ENCODE results near the gene LRRC45. TPM values are rescaled to one million over a fixed set of nuclear protein-coding genes. Genes with fewer than 3 reads are reported as not detected.

LRRC45 gene
- total RNA-seq, 2 experiments from 2014 or later, result 54.5 to 68.4 TPM

- H3K27me3 Mint-ChIP-seq, result no peaks in the 10 kb centered on the region
- CTCF ChIA-PET, result interaction anchor here (0.9 to 1.0 kb wide), 2 partner anchors 8 to 36 kb away, joined by 3 to 4 read pairs; no protein-coding TSS in a partner anchor
- POLR2A ChIA-PET, result no interaction called here
- H3K4me3 Mint-ChIP-seq, result no peak overlapping the region
- DNase-seq, result no peak
- peaks cover 35% of the 10 kb centered on the region for H3K4me1 Mint-ChIP-seq
- H3K36me3 Mint-ChIP-seq (ENCODE audit: low read depth), result peaks cover 27% of the 10 kb centered on the region
- H3K27ac Mint-ChIP-seq, result peak overlapping the region; percentile 2
- H3K9me3 Mint-ChIP-seq, result no peaks in the 10 kb centered on the region
These were observed 38.2 kb upstream of the LRRC45 start for GRCh38 chr17:81984773-81985410.

GRCh38 chr17:81986606-81987005 is 36.5 kb upstream of the LRRC45 start:
- Mint-ChIP-seq H3K4me1 (peaks cover 23% of the 10 kb centered on the region), H3K4me3 (no peak overlapping the region), H3K9me3 (no peaks in the 10 kb centered on the region), H3K36me3 (ENCODE audit: low read depth) (peaks cover 19% of the 10 kb centered on the region), H3K27ac (no peak overlapping the region), H3K27me3 (no peaks in the 10 kb centered on the region)
- CTCF ChIA-PET, result interaction anchor here (1.1 kb wide), 1 partner anchor 27 kb away, joined by 4 read pairs; no protein-coding TSS in a partner anchor
- POLR2A ChIA-PET, result no interaction called here
- DNase-seq, result no peak

GRCh38 chr17:81987161-81987770 is 35.8 kb upstream of the LRRC45 start:
- no peak overlapping the region for H3K4me3 Mint-ChIP-seq
- H3K27me3 Mint-ChIP-seq, result no peaks in the 10 kb centered on the region
- no peak for DNase-seq
- POLR2A ChIA-PET, result no interaction called here
- peaks cover 19% of the 10 kb centered on the region for H3K36me3 Mint-ChIP-seq (ENCODE audit: low read depth)
- H3K27ac Mint-ChIP-seq, result no peak overlapping the region
- H3K4me1 Mint-ChIP-seq, result peaks cover 19% of the 10 kb centered on the region
- no peaks in the 10 kb centered on the region for H3K9me3 Mint-ChIP-seq
- CTCF ChIA-PET, result no interaction called here

GRCh38 chr17:81990836-81991683 is 32.0 kb upstream of the LRRC45 start:
- Mint-ChIP-seq H3K4me3 (no peak overlapping the region), H3K4me1 (peaks cover 4% of the 10 kb centered on the region), H3K9me3 (no peaks in the 10 kb centered on the region), H3K27me3 (no peaks in the 10 kb centered on the region), H3K36me3 (ENCODE audit: low read depth) (peaks cover 6% of the 10 kb centered on the region), H3K27ac (no peak overlapping the region)
- ChIA-PET POLR2A (no interaction called here), CTCF (interaction anchor here (0.9 to 1.7 kb wide), 2 partner anchors 13 to 31 kb away, joined by 3 read pairs; no protein-coding TSS in a partner anchor)
- no peak for DNase-seq

GRCh38 chr17:81991684-81992305 is 31.3 kb upstream of the LRRC45 start:
- no peak overlapping the region for H3K4me3 Mint-ChIP-seq
- POLR2A ChIA-PET, result no interaction called here
- DNase-seq, result no peak
- H3K4me1 Mint-ChIP-seq, result peaks cover 4% of the 10 kb centered on the region
- no peaks in the 10 kb centered on the region for H3K9me3 Mint-ChIP-seq
- H3K27ac Mint-ChIP-seq, result no peak overlapping the region
- H3K27me3 Mint-ChIP-seq, result no peaks in the 10 kb centered on the region
- H3K36me3 Mint-ChIP-seq (ENCODE audit: low read depth), result peaks cover 1% of the 10 kb centered on the region
- CTCF ChIA-PET, result no interaction called here

- H3K4me3 Mint-ChIP-seq, result no peak overlapping the region
- CTCF ChIA-PET, result interaction anchor here (0.5 kb wide), 1 partner anchor 438 kb away, joined by 3 read pairs; no protein-coding TSS in a partner anchor
- H3K27ac Mint-ChIP-seq, result no peak overlapping the region
- H3K27me3 Mint-ChIP-seq, result no peaks in the 10 kb centered on the region
- POLR2A ChIA-PET, result no interaction called here
- no peak for DNase-seq
- peaks cover 1% of the 10 kb centered on the region for H3K36me3 Mint-ChIP-seq (ENCODE audit: low read depth)
- no peaks in the 10 kb centered on the region for H3K9me3 Mint-ChIP-seq
- peaks cover 2% of the 10 kb centered on the region for H3K4me1 Mint-ChIP-seq
These were observed 30.6 kb upstream of the LRRC45 start for GRCh38 chr17:81992306-81993102.

GRCh38 chr17:81993729-81994592 is 29.1 kb upstream of the LRRC45 start:
- CTCF ChIA-PET, result interaction anchor here (1.1 kb wide), 1 partner anchor 232 kb away, joined by 5 read pairs; no protein-coding TSS in a partner anchor
- DNase-seq, result no peak
- H3K4me1 Mint-ChIP-seq, result peaks cover 2% of the 10 kb centered on the region
- no peak overlapping the region for H3K4me3 Mint-ChIP-seq
- H3K9me3 Mint-ChIP-seq, result no peaks in the 10 kb centered on the region
- POLR2A ChIA-PET, result no interaction called here
- H3K27me3 Mint-ChIP-seq, result no peaks in the 10 kb centered on the region
- H3K27ac Mint-ChIP-seq, result no peak overlapping the region
- no peaks in the 10 kb centered on the region for H3K36me3 Mint-ChIP-seq (ENCODE audit: low read depth)

GRCh38 chr17:81994593-81995462 is 28.3 kb upstream of the LRRC45 start:
- no peaks in the 10 kb centered on the region for H3K36me3 Mint-ChIP-seq (ENCODE audit: low read depth)
- peaks cover 2% of the 10 kb centered on the region for H3K4me1 Mint-ChIP-seq
- DNase-seq, result no peak
- no peak overlapping the region for H3K4me3 Mint-ChIP-seq
- CTCF ChIA-PET, result interaction anchor here (1.1 kb wide), 1 partner anchor 231 kb away, joined by 5 read pairs; no protein-coding TSS in a partner anchor
- no peaks in the 10 kb centered on the region for H3K9me3 Mint-ChIP-seq
- POLR2A ChIA-PET, result no interaction called here
- H3K27ac Mint-ChIP-seq, result no peak overlapping the region
- no peaks in the 10 kb centered on the region for H3K27me3 Mint-ChIP-seq

- no peak overlapping the region for H3K4me3 Mint-ChIP-seq
- CTCF ChIA-PET, result interaction anchor here (2.4 kb wide), 1 partner anchor 36 kb away, joined by 10 read pairs; no protein-coding TSS in a partner anchor
- POLR2A ChIA-PET, result no interaction called here
- H3K27ac Mint-ChIP-seq, result no peak overlapping the region
- peaks cover 2% of the 10 kb centered on the region for H3K4me1 Mint-ChIP-seq
- H3K9me3 Mint-ChIP-seq, result no peaks in the 10 kb centered on the region
- H3K27me3 Mint-ChIP-seq, result no peaks in the 10 kb centered on the region
- H3K36me3 Mint-ChIP-seq (ENCODE audit: low read depth), result no peaks in the 10 kb centered on the region
- DNase-seq, result no peak
These were observed 27.5 kb upstream of the LRRC45 start for GRCh38 chr17:81995463-81996231.

GRCh38 chr17:81996232-81996756 is 26.8 kb upstream of the LRRC45 start:
- ChIA-PET POLR2A (no interaction called here), CTCF (interaction anchor here (0.9 to 2.4 kb wide), 3 partner anchors 10 to 37 kb away, joined by 4 to 10 read pairs (median 6); no protein-coding TSS in a partner anchor)
- H3K4me1 Mint-ChIP-seq, result no peaks in the 10 kb centered on the region
- no peak overlapping the region for H3K4me3 Mint-ChIP-seq
- no peaks in the 10 kb centered on the region for H3K27me3 Mint-ChIP-seq
- H3K27ac Mint-ChIP-seq, result no peak overlapping the region
- no peaks in the 10 kb centered on the region for H3K9me3 Mint-ChIP-seq
- H3K36me3 Mint-ChIP-seq (ENCODE audit: low read depth), result no peaks in the 10 kb centered on the region
- DNase-seq, result no peak
